Inferior parietal cortex (tissue), 1 donor: Measurements from ENCODE around the gene SPATA16.
A peak's percentile ranks its signal among the peaks of the same experiment; 100 is the strongest.
"Not testable (repeated sequence)": the region's sequence is repeated elsewhere in the genome, so short reads cannot be mapped to it uniquely, and the experiment has no call there.

Experiments
- DNase-seq: peaks from one replicate; pipeline ENCODE4 v3.0.0-alpha.2; 2016; ENCODE audit errors: extremely low spot score

Gene SPATA16, protein sequence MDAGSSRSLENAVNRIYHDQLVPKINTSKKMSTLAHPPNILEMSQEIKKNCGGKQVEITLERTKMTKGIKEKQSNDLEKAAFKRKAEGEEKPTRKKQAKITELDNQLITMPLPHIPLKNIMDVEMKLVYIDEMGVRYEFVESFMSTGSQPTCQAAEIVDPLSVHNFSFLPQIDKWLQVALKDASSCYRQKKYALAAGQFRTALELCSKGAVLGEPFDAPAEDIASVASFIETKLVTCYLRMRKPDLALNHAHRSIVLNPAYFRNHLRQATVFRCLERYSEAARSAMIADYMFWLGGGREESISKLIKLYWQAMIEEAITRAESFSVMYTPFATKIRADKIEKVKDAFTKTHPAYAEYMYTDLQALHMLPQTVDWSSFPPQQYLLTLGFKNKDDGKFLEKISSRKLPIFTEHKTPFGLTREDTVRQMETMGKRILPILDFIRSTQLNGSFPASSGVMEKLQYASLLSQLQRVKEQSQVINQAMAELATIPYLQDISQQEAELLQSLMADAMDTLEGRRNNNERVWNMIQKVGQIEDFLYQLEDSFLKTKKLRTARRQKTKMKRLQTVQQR

GRCh38 chr3:173140986-173141385 is at the start of gene SPATA16:
TSS of gene SPATA16 (minus strand) at chr3:173141235. CDS start at chr3:173117731, 23,504 bp downstream.
- no peak for DNase-seq

- DNase-seq: not testable (repeated sequence)
These were observed 42.0 kb upstream of the SPATA16 start for GRCh38 chr3:173183022-173183421.

DNA sequence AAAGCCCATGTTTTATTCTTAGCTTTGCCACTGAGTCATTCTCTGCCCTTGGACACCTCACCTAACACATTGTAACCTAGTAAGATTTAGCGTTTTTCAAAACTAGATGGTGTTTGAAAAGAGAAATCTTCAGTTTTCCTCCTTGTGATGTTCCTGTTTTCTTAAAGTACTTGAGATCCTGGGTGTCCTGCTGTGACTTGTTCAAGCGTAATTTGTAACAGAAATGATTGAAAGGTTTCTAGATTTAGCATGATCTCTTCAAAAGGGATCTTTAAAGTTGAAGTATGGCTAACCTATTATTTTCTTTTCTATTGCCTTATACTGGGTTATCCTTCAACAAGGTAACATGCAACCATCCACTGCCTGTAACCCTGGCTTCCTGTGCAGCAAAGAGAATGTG is 32.6 kb upstream of the SPATA16 start:
- DNase-seq: no peak

DNA sequence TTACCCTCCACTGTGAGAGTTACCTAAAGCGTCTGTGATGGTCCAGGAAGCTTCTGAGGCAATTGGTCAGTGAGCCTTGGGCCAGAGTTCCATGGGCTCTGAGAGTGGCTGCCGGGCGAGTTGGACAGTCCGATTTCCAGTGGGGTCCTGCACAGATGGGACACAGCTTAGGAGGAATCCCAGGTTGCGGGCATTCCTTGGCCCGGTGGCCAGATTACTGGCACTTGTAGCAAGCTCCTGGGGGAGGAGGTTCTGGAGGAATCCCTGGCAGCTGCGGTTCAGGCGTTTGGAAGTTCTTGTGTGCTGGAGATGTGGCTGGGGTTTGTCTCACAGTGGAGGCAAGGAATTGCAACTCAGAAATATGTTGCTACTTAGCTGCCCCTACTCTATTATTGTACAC is 18.1 kb upstream of the SPATA16 start:
- not testable (repeated sequence) for DNase-seq

GRCh38 chr3:173156533-173156932 is 15.5 kb upstream of the SPATA16 start:
- DNase-seq: not testable (repeated sequence)

- DNase-seq: no peak
These were observed 12.6 kb upstream of the SPATA16 start for GRCh38 chr3:173153631-173154030.

- no peak for DNase-seq
These were observed 1.6 kb downstream of the SPATA16 start for GRCh38 chr3:173139420-173139819.

DNA sequence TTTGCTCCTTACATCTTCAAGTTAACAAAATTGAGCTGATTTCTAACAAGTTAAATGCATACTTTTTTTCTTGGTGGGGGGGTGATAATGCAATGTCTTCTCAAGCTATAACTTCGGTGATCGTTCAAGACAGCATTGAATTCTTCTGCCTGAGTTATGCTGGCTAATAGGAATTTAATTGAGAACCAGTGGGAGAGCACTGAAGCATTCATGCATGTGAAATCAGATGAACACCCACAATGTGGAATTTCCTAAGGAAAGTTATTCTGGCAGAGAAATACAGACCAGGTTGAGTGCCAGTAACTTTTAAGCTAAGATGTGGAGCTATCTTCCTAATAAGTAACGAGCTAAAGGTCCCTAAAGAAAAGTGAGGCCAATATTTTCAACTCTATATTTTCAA is 3.0 kb downstream of the SPATA16 start:
- DNase-seq: no peak

GRCh38 chr3:173135059-173135458 is 6.0 kb downstream of the SPATA16 start:
- no peak for DNase-seq

- DNase-seq: no peak
These were observed 12.4 kb downstream of the SPATA16 start for GRCh38 chr3:173128633-173129032.

DNA sequence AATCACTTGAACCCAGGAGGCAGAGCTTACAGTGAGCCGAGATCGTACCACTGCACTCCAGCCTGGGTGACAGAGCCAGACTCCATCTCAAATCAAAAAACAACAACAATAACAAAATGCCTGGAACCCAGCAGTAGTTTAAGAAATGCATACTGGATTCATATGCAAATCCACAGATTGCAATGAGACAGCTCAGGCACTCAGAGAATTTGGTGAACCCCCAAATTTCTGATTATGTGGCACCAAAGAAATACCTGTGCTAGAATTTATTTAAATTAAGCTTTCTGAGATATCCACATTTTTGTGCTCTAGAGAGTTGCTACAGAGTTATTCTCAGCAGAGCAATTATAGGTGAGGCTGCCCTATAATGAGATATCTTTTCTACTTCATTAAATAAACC is 29.7 kb downstream of the SPATA16 start:
- DNase-seq: no peak

GRCh38 chr3:173109143-173109542 is 31.9 kb downstream of the SPATA16 start:
- DNase-seq: no peak

GRCh38 chr3:173103469-173103868 is 37.6 kb downstream of the SPATA16 start:
- DNase-seq: no peak

- no peak for DNase-seq
These were observed 42.1 kb downstream of the SPATA16 start for GRCh38 chr3:173098959-173099358.

GRCh38 chr3:173096994-173097785 is 43.8 kb downstream of the SPATA16 start:
- no peak for DNase-seq

GRCh38 chr3:173096140-173096539 is 44.9 kb downstream of the SPATA16 start:
- no peak for DNase-seq

DNA sequence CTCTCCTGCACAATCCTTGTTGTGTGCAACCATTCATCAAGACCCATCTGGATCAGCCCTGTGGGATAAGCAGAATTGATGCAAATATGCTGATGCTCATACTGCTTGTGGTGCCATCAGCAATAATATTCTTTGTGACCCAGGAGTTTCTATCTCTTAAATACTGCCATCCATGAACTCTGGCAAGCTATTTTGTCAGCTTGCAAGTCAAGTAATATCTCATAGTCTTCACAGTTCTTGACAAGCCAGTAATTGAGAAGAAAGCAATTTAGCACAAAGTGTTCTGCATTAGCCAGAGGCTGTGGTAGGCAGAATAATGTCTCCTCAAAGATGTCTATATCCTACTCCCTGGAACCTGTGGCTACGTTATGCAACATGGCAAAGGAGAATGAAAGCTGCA is 49.0 kb downstream of the SPATA16 start:
- no peak for DNase-seq

GRCh38 chr3:173090492-173090891 is 50.5 kb downstream of the SPATA16 start:
- no peak for DNase-seq

- DNase-seq: no peak
These were observed 51.8 kb downstream of the SPATA16 start for GRCh38 chr3:173089283-173089682.

GRCh38 chr3:173078525-173078924 is 62.5 kb downstream of the SPATA16 start:
- DNase-seq: peak; percentile 25

GRCh38 chr3:173066044-173067004 is 74.7 kb downstream of the SPATA16 start:
- no peak for DNase-seq
